ENCODE results near the gene DPPA4. TPM values are rescaled to one million over a fixed set of nuclear protein-coding genes. Genes with fewer than 3 reads are reported as not detected.

Gene DPPA4
- total RNA-seq, 1 experiment from 2014 or later: 774 TPM

DNA sequence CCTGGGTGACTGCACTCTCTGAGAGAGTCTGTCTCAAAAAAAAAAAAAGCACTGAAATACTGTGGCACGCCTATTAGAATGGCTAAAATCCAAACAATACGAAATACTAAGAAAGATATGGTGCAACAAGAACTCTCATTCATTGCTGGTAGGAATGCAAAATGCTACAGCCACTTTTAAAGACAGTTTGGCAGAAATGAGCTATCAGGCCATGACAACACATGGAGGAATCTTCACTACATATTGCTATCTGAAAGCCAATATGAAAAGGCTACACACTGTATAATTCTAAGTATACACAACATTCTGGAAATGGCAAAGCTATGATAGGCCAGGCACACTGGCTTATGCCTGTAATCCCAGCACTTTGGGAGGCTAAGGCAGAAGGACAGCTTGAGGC, 39.9 kb downstream of the DPPA4 start:
- no peaks in the 10 kb centered on the region for H3K9me3 Mint-ChIP-seq
- peaks cover 5% of the 10 kb centered on the region for H3K36me3 Mint-ChIP-seq
- no peak overlapping the region for H3K4me3 Mint-ChIP-seq
- no peak for TF ChIP-seq ZNF138 (CRISPR knock-in tag; conservative IDR thresholded peaks at IDR 0.05)
- no peak for TF ChIP-seq SP1 (CRISPR knock-in tag; conservative IDR thresholded peaks at IDR 0.05)
- TF ChIP-seq JAZF1 (CRISPR knock-in tag; IDR thresholded peaks at IDR 0.05): no peak
- TF ChIP-seq ATF1 (CRISPR knock-in tag; IDR thresholded peaks at IDR 0.05): no peak
- TF ChIP-seq, protein P1, sequence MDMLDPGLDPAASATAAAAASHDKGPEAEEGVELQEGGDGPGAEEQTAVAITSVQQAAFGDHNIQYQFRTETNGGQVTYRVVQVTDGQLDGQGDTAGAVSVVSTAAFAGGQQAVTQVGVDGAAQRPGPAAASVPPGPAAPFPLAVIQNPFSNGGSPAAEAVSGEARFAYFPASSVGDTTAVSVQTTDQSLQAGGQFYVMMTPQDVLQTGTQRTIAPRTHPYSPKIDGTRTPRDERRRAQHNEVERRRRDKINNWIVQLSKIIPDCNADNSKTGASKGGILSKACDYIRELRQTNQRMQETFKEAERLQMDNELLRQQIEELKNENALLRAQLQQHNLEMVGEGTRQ (CRISPR knock-in tag; IDR thresholded peaks at IDR 0.05): no peak
- TF ChIP-seq, protein P2, sequence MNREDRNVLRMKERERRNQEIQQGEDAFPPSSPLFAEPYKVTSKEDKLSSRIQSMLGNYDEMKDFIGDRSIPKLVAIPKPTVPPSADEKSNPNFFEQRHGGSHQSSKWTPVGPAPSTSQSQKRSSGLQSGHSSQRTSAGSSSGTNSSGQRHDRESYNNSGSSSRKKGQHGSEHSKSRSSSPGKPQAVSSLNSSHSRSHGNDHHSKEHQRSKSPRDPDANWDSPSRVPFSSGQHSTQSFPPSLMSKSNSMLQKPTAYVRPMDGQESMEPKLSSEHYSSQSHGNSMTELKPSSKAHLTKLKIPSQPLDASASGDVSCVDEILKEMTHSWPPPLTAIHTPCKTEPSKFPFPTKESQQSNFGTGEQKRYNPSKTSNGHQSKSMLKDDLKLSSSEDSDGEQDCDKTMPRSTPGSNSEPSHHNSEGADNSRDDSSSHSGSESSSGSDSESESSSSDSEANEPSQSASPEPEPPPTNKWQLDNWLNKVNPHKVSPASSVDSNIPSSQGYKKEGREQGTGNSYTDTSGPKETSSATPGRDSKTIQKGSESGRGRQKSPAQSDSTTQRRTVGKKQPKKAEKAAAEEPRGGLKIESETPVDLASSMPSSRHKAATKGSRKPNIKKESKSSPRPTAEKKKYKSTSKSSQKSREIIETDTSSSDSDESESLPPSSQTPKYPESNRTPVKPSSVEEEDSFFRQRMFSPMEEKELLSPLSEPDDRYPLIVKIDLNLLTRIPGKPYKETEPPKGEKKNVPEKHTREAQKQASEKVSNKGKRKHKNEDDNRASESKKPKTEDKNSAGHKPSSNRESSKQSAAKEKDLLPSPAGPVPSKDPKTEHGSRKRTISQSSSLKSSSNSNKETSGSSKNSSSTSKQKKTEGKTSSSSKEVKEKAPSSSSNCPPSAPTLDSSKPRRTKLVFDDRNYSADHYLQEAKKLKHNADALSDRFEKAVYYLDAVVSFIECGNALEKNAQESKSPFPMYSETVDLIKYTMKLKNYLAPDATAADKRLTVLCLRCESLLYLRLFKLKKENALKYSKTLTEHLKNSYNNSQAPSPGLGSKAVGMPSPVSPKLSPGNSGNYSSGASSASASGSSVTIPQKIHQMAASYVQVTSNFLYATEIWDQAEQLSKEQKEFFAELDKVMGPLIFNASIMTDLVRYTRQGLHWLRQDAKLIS (CRISPR knock-in tag; IDR thresholded peaks at IDR 0.05; ENCODE audit: borderline replicate concordance): no peak
- no peak for TF ChIP-seq NFYB (CRISPR knock-in tag; conservative IDR thresholded peaks at IDR 0.05; ENCODE audit: low read depth)
- no peak for TF ChIP-seq ELF4 (CRISPR knock-in tag; IDR thresholded peaks at IDR 0.05; ENCODE audit: low read depth)
- no peak for TF ChIP-seq FOXJ3 (CRISPR knock-in tag; IDR thresholded peaks at IDR 0.05; ENCODE audit: borderline replicate concordance)
- no peak overlapping the region for H3K27ac Mint-ChIP-seq
- DNase-seq (ENCODE audit: low spot score) (no peak), ATAC-seq (no peak)
- ChIA-PET POLR2A (no interaction called here), CTCF (no interaction called here)
- no peaks in the 10 kb centered on the region for H3K4me1 Mint-ChIP-seq
- H3K27me3 Mint-ChIP-seq (ENCODE audit: low read depth): no peaks in the 10 kb centered on the region

DNA sequence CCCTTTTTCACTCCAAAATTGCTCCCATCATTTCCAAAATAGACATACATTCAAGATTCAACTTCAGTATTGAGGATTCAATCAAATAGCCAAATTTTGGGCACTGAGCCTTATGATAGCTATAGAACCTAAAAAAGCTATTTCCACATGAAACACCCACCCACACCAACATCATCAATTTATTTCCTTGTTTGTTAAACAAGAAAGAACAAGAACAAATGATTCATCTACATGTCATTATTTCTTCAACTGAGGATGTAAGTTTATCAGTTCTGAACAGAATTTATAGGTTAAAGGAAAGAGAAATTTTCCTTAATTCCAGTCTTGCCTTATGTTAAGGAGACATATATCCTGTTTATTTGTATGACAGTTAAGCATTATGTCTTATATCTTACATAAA, 53.3 kb downstream of the DPPA4 start:
- Mint-ChIP-seq H3K36me3 (no peaks in the 10 kb centered on the region), H3K27me3 (ENCODE audit: low read depth) (no peaks in the 10 kb centered on the region), H3K27ac (no peak overlapping the region), H3K4me3 (no peak overlapping the region), H3K4me1 (peaks cover 18% of the 10 kb centered on the region), H3K9me3 (no peaks in the 10 kb centered on the region)
- ChIA-PET POLR2A (no interaction called here), CTCF (interaction anchor here (1.2 to 1.9 kb wide), 3 partner anchors 9 to 115 kb away, joined by 3 to 12 read pairs (median 6); no protein-coding TSS in a partner anchor)
- DNase-seq (ENCODE audit: low spot score) (no peak), ATAC-seq (no peak)
- TF ChIP-seq, protein P2 (CRISPR knock-in tag; IDR thresholded peaks at IDR 0.05; ENCODE audit: borderline replicate concordance): no peak
- TF ChIP-seq, protein P3, sequence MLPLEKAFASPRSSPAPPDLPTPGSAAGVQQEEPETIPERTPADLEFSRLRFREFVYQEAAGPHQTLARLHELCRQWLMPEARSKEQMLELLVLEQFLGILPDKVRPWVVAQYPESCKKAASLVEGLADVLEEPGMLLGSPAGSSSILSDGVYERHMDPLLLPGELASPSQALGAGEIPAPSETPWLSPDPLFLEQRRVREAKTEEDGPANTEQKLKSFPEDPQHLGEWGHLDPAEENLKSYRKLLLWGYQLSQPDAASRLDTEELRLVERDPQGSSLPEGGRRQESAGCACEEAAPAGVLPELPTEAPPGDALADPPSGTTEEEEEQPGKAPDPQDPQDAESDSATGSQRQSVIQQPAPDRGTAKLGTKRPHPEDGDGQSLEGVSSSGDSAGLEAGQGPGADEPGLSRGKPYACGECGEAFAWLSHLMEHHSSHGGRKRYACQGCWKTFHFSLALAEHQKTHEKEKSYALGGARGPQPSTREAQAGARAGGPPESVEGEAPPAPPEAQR (CRISPR knock-in tag; IDR thresholded peaks at IDR 0.05): no peak
- TF ChIP-seq NR3C1 (CRISPR knock-in tag; conservative IDR thresholded peaks at IDR 0.05; ENCODE audit: low read depth) (no peak), SMAD3 (CRISPR knock-in tag; IDR thresholded peaks at IDR 0.05; ENCODE audit: borderline replicate concordance) (no peak), SMAD4 (CRISPR knock-in tag; IDR thresholded peaks at IDR 0.05) (no peak), TP53 (CRISPR knock-in tag; IDR thresholded peaks at IDR 0.05) (no peak), GRHL2 (CRISPR knock-in tag; IDR thresholded peaks at IDR 0.05; ENCODE audit: insufficient replicate concordance, severe bottlenecking) (no peak), ESRRA (CRISPR knock-in tag; IDR thresholded peaks at IDR 0.05; ENCODE audit: borderline replicate concordance) (no peak)
- TF ChIP-seq, protein P4, sequence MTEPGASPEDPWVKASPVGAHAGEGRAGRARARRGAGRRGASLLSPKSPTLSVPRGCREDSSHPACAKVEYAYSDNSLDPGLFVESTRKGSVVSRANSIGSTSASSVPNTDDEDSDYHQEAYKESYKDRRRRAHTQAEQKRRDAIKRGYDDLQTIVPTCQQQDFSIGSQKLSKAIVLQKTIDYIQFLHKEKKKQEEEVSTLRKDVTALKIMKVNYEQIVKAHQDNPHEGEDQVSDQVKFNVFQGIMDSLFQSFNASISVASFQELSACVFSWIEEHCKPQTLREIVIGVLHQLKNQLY (CRISPR knock-in tag; IDR thresholded peaks at IDR 0.05): no peak
- TF ChIP-seq, protein P5, sequence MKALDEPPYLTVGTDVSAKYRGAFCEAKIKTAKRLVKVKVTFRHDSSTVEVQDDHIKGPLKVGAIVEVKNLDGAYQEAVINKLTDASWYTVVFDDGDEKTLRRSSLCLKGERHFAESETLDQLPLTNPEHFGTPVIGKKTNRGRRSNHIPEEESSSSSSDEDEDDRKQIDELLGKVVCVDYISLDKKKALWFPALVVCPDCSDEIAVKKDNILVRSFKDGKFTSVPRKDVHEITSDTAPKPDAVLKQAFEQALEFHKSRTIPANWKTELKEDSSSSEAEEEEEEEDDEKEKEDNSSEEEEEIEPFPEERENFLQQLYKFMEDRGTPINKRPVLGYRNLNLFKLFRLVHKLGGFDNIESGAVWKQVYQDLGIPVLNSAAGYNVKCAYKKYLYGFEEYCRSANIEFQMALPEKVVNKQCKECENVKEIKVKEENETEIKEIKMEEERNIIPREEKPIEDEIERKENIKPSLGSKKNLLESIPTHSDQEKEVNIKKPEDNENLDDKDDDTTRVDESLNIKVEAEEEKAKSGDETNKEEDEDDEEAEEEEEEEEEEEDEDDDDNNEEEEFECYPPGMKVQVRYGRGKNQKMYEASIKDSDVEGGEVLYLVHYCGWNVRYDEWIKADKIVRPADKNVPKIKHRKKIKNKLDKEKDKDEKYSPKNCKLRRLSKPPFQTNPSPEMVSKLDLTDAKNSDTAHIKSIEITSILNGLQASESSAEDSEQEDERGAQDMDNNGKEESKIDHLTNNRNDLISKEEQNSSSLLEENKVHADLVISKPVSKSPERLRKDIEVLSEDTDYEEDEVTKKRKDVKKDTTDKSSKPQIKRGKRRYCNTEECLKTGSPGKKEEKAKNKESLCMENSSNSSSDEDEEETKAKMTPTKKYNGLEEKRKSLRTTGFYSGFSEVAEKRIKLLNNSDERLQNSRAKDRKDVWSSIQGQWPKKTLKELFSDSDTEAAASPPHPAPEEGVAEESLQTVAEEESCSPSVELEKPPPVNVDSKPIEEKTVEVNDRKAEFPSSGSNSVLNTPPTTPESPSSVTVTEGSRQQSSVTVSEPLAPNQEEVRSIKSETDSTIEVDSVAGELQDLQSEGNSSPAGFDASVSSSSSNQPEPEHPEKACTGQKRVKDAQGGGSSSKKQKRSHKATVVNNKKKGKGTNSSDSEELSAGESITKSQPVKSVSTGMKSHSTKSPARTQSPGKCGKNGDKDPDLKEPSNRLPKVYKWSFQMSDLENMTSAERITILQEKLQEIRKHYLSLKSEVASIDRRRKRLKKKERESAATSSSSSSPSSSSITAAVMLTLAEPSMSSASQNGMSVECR (CRISPR knock-in tag; IDR thresholded peaks at IDR 0.05; ENCODE audit: borderline replicate concordance): no peak
- TF ChIP-seq, protein P6, sequence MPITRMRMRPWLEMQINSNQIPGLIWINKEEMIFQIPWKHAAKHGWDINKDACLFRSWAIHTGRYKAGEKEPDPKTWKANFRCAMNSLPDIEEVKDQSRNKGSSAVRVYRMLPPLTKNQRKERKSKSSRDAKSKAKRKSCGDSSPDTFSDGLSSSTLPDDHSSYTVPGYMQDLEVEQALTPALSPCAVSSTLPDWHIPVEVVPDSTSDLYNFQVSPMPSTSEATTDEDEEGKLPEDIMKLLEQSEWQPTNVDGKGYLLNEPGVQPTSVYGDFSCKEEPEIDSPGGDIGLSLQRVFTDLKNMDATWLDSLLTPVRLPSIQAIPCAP (CRISPR knock-in tag; IDR thresholded peaks at IDR 0.05): no peak
